Lower lobe of right lung (tissue), 2 donors: ENCODE results near the gene PRKG1. TPM values are rescaled to one million over a fixed set of nuclear protein-coding genes. Genes with fewer than 3 reads are reported as not detected.

Experiments
- ATAC-seq, 2 donors: fragments of 200-7000 bp; cut with Tn5 transposase; one replicate each; pipeline ENCODE4 v1.9.1; 2020 to 2022; ENCODE audit warnings: mild to moderate bottlenecking in 2 of 2, moderate library complexity in 2 of 2
- DNase-seq: peaks from one replicate; pipeline ENCODE4 v3.0.0-alpha.2; 2020
- H3K27ac ChIP-seq: fragments of 200-600 bp; one replicate; pipeline ENCODE4 v1.8.0; 2022
- H3K27me3 ChIP-seq: fragments of 200-600 bp; one replicate; pipeline ENCODE4 v1.8.0; 2022; ENCODE audit warnings: low read depth
- H3K36me3 ChIP-seq: fragments of 200-600 bp; one replicate; pipeline ENCODE4 v1.8.0; 2022; ENCODE audit warnings: mild to moderate bottlenecking
- H3K4me1 ChIP-seq: fragments of 200-600 bp; one replicate; pipeline ENCODE4 v1.8.0; 2022
- H3K4me3 ChIP-seq: fragments of 200-600 bp; one replicate; pipeline ENCODE4 v1.8.0; 2022; ENCODE audit warnings: mild to moderate bottlenecking
- H3K9me3 ChIP-seq: fragments of 200-600 bp; one replicate; pipeline ENCODE4 v1.8.0; 2022
- intact Hi-C: fragments of 100-400 bp; cut with DNase I; formaldehyde crosslinking; loops from one replicate; pipeline ENCODE4 v1.11.0; 2022
- total RNA-seq: library from RNA; stranded (reverse); fragmentation: NEBNext Ultra II Directional; extraction: Animal tissue kit (Norgen Biotek cat#: 25700); gene quantifications from one replicate; pipeline ENCODE4 v1.2.1, GENCODE V29; 2021
- TF ChIP-seq, protein P1 (sequence below): fragments of 200-600 bp; IDR thresholded peaks from one replicate; pipeline ENCODE4 v1.8.0; 2022; ENCODE audit warnings: antibody characterized with exemption, mild to moderate bottlenecking
- donor health status: DM: no; HTN: yes; CAD: no; lungs with severe emphysema.

The PRKG1 gene
- total RNA-seq, 1 donor from 2014 or later: 23.6 TPM

DNA sequence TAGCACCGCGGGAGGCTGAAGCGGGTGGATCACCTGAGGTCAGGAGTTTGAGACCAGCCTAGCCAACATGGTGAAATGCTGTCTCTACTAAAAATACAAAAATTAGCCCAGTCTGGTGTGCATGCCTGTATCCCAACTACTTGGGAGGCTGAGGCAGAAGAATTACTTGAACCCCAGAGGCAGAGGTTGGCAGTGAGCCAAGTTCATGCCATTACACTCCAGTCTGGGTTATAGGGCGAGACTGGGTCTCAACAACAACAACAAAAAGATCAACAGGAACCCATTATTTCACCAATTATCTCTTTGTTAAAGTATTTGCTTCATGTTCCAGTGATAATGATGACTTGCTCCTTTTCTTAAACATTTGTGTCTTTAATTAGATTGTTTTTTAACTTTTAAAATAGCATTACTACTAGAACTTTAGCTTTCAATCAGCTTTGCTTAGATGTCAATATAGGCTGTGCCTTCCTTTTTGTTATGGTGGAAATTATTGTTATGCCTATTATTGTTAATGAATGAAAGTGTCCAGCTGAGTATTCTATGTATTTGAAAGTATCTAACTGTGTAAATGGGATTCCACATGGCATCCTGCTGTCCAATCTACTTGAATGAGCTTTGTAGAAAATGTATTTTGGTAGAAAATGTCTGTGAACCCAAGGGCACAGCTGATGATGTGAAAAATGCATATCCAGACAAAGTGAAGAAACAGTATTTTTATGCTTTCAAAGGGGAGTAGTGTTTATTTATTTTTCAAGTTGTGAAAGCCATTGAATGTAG is 686.8 kb downstream of the PRKG1 start:
- Histone ChIP-seq H3K27ac (no peak overlapping the region), H3K4me3 (no peak overlapping the region), H3K4me1 (no peaks in the 10 kb centered on the region), H3K27me3 (no peaks in the 10 kb centered on the region), H3K9me3 (no peaks in the 10 kb centered on the region), H3K36me3 (no peaks in the 10 kb centered on the region)
- ATAC-seq: no peak
- TF ChIP-seq, protein P1, sequence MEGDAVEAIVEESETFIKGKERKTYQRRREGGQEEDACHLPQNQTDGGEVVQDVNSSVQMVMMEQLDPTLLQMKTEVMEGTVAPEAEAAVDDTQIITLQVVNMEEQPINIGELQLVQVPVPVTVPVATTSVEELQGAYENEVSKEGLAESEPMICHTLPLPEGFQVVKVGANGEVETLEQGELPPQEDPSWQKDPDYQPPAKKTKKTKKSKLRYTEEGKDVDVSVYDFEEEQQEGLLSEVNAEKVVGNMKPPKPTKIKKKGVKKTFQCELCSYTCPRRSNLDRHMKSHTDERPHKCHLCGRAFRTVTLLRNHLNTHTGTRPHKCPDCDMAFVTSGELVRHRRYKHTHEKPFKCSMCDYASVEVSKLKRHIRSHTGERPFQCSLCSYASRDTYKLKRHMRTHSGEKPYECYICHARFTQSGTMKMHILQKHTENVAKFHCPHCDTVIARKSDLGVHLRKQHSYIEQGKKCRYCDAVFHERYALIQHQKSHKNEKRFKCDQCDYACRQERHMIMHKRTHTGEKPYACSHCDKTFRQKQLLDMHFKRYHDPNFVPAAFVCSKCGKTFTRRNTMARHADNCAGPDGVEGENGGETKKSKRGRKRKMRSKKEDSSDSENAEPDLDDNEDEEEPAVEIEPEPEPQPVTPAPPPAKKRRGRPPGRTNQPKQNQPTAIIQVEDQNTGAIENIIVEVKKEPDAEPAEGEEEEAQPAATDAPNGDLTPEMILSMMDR: no peak
- intact Hi-C loops: no loop called here
- no peak for DNase-seq

GRCh38 chr10:51763746-51764145 is 689.5 kb downstream of the PRKG1 start:
- H3K36me3 ChIP-seq: no peaks in the 10 kb centered on the region
- no peak for ATAC-seq
- H3K4me1 ChIP-seq: no peaks in the 10 kb centered on the region
- no peak for DNase-seq
- intact Hi-C loops: no loop called here
- TF ChIP-seq, protein P1: no peak
- H3K9me3 ChIP-seq: peaks cover 4% of the 10 kb centered on the region
- no peak overlapping the region for H3K27ac ChIP-seq
- H3K27me3 ChIP-seq: no peaks in the 10 kb centered on the region
- H3K4me3 ChIP-seq: no peak overlapping the region

GRCh38 chr10:51765284-51765971 is 691.1 kb downstream of the PRKG1 start:
- Histone ChIP-seq H3K27ac (no peak overlapping the region), H3K36me3 (no peaks in the 10 kb centered on the region), H3K4me1 (no peaks in the 10 kb centered on the region), H3K27me3 (no peaks in the 10 kb centered on the region), H3K9me3 (peaks cover 4% of the 10 kb centered on the region), H3K4me3 (no peak overlapping the region)
- DNase-seq (no peak), ATAC-seq (no peak)
- intact Hi-C loops: no loop called here
- TF ChIP-seq, protein P1: no peak

GRCh38 chr10:51766423-51767102 is 692.3 kb downstream of the PRKG1 start:
- intact Hi-C loops: no loop called here
- no peaks in the 10 kb centered on the region for H3K36me3 ChIP-seq

DNA sequence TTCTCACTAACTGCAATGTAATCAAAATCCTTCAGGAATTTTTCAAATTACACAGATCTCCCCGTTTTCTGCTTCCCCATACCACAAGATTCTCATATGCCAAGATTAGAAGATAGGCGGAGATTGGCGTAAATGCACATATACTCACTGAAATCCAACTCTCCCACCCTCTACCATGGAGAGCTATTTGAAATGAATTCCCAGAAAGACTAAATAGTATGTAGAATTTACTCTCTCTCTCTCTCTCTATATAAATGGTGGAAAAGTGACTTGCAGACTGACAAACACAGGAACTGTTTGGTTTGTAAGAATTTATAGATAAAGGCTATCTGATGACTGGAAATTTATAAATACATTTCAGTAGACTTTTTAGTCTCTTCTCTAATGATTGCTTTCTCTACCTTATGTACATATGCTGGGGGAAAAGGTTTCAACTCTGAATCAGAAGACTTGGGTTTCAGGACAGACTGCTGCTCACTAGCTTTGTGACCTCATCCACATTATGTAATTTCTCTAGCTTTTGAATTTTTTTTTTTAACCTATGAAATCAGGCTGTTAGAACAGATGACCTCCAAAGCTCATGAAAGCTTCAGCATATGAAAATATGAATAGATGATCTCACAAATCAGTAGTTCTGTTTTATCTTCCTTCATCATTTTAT is 692.9 kb downstream of the PRKG1 start:
- Histone ChIP-seq H3K4me3 (no peak overlapping the region), H3K27ac (no peak overlapping the region), H3K36me3 (no peaks in the 10 kb centered on the region), H3K27me3 (no peaks in the 10 kb centered on the region), H3K4me1 (no peaks in the 10 kb centered on the region), H3K9me3 (peaks cover 4% of the 10 kb centered on the region)
- intact Hi-C loops: no loop called here
- no peak for ATAC-seq
- TF ChIP-seq, protein P1: no peak
- no peak for DNase-seq

More at GRCh38 chr10:51766423-51767102, 692.3 kb downstream of the PRKG1 start:
- no peaks in the 10 kb centered on the region for H3K4me1 ChIP-seq
- peaks cover 4% of the 10 kb centered on the region for H3K9me3 ChIP-seq
- H3K27me3 ChIP-seq: no peaks in the 10 kb centered on the region
- TF ChIP-seq, protein P1: no peak
- no peak overlapping the region for H3K27ac ChIP-seq
- DNase-seq: no peak
- no peak for ATAC-seq
- H3K4me3 ChIP-seq: no peak overlapping the region
